H9 (cell line): ENCODE data around the gene GPATCH1. TPM values are rescaled to one million over a fixed set of nuclear protein-coding genes. Genes with fewer than 3 reads are reported as not detected.

Experiments used
- DNase-seq: peaks from one replicate; pipeline ENCODE4 v3.0.0-alpha.2; 2017
- H2AFZ ChIP-seq: one replicate; pipeline ENCODE4 v1.6.1; 2013; ENCODE audit warnings: mild to moderate bottlenecking, low read length, control low read depth, moderate library complexity
- H2AK5ac ChIP-seq: 2 replicates; pipeline ENCODE4 v1.6.1; 2013; ENCODE audit warnings: low read length, control low read depth, mixed read lengths; ENCODE audit not compliant: insufficient read length
- H2BK120ac ChIP-seq: one replicate; pipeline ENCODE4 v1.6.1; 2013; ENCODE audit warnings: low read depth, mild to moderate bottlenecking, low read length, control low read depth, inconsistent platforms; ENCODE audit not compliant: poor library complexity, severe bottlenecking
- H2BK12ac ChIP-seq: 2 replicates; pipeline ENCODE4 v1.6.1; 2013; ENCODE audit warnings: low read length, control low read depth, mixed read lengths, low read depth; ENCODE audit not compliant: insufficient read length
- H2BK15ac ChIP-seq: 2 replicates; pipeline ENCODE4 v1.6.1; 2013; ENCODE audit warnings: low read depth, low read length, control low read depth
- H2BK20ac ChIP-seq: one replicate; pipeline ENCODE4 v1.6.1; 2013; ENCODE audit warnings: low read depth, mild to moderate bottlenecking, low read length, control low read depth, inconsistent platforms; ENCODE audit not compliant: poor library complexity, severe bottlenecking
- H2BK5ac ChIP-seq: 2 replicates; pipeline ENCODE4 v1.6.1; 2013; ENCODE audit warnings: low read length, control low read depth, mixed read lengths; ENCODE audit not compliant: insufficient read length
- H3K14ac ChIP-seq: 2 replicates; pipeline ENCODE4 v1.6.1; 2013; ENCODE audit warnings: low read length, control low read depth; ENCODE audit not compliant: insufficient read depth
- H3K18ac ChIP-seq: 2 replicates; pipeline ENCODE4 v1.6.1; 2013; ENCODE audit warnings: low read depth, mild to moderate bottlenecking, mixed read lengths, low read length, control low read depth; ENCODE audit not compliant: insufficient read length
- H3K23ac ChIP-seq: 2 replicates; pipeline ENCODE4 v1.6.1; 2013; ENCODE audit warnings: low read length, control low read depth, mixed read lengths, low read depth; ENCODE audit not compliant: insufficient read length
- H3K23me2 ChIP-seq: 2 replicates; pipeline ENCODE4 v1.6.1; 2013; ENCODE audit warnings: low read depth, mild to moderate bottlenecking, mixed read lengths, low read length, control low read depth; ENCODE audit not compliant: insufficient read length, poor library complexity, severe bottlenecking
- H3K27ac ChIP-seq: 2 replicates; pipeline ENCODE4 v1.5.1; 2013; ENCODE audit warnings: low read length, control low read depth, mixed read lengths, low read depth; ENCODE audit not compliant: insufficient read length
- H3K27me3 ChIP-seq: 2 replicates; pipeline ENCODE4 v1.6.1; 2013; ENCODE audit warnings: low read length, control low read depth, inconsistent platforms; ENCODE audit not compliant: insufficient read depth
- H3K4ac ChIP-seq: 2 replicates; pipeline ENCODE4 v1.6.1; 2013; ENCODE audit warnings: low read depth, mild to moderate bottlenecking, control low read depth, inconsistent platforms, low read length, moderate library complexity
- H3K4me1 ChIP-seq: 2 replicates; pipeline ENCODE4 v1.6.1; 2013; ENCODE audit warnings: low read length, control low read depth, inconsistent platforms; ENCODE audit not compliant: insufficient read depth
- H3K4me2 ChIP-seq: 2 replicates; pipeline ENCODE4 v1.6.1; 2013; ENCODE audit warnings: low read length, control low read depth, mixed read lengths; ENCODE audit not compliant: insufficient read length, insufficient read depth
- H3K56ac ChIP-seq: 2 replicates; pipeline ENCODE4 v1.6.1; 2013; ENCODE audit warnings: low read depth, mild to moderate bottlenecking, mixed read lengths, low read length, control low read depth; ENCODE audit not compliant: insufficient read length
- H3K79me1 ChIP-seq: 2 replicates; pipeline ENCODE4 v1.6.1; 2013; ENCODE audit warnings: low read depth, mild to moderate bottlenecking, moderate library complexity, low read length, control low read depth, inconsistent platforms; ENCODE audit not compliant: insufficient read depth, poor library complexity, severe bottlenecking
- H3K79me2 ChIP-seq: 2 replicates; pipeline ENCODE4 v1.6.1; 2013; ENCODE audit warnings: low read length, control low read depth, inconsistent platforms; ENCODE audit not compliant: insufficient read depth
- H3K9ac ChIP-seq: 2 replicates; pipeline ENCODE4 v1.6.1; 2013; ENCODE audit warnings: low read length, control low read depth, mixed read lengths; ENCODE audit not compliant: insufficient read length; ENCODE audit errors: extremely low read depth
- H3K9me3 ChIP-seq: one replicate; pipeline ENCODE4 v1.6.1; 2013; ENCODE audit warnings: low read depth, low read length, inconsistent platforms; ENCODE audit not compliant: control insufficient read depth
- H3T11ph ChIP-seq: one replicate; pipeline ENCODE4 v1.6.1; 2013; ENCODE audit warnings: mild to moderate bottlenecking, low read length, control low read depth, inconsistent platforms
- H4K20me1 ChIP-seq: one replicate; pipeline ENCODE4 v1.6.1; 2013; ENCODE audit not compliant: control insufficient read depth, insufficient read length, insufficient read depth
- H4K5ac ChIP-seq: 2 replicates; pipeline ENCODE4 v1.6.1; 2013; ENCODE audit warnings: low read depth, mild to moderate bottlenecking, mixed read lengths, low read length, control low read depth; ENCODE audit not compliant: insufficient read length
- H4K8ac ChIP-seq: replicated peaks from 2 replicates; pipeline ENCODE4 v1.6.1; 2013; ENCODE audit warnings: low read length, control low read depth, mixed read lengths, low read depth; ENCODE audit not compliant: insufficient read length
- H4K91ac ChIP-seq: 2 replicates; pipeline ENCODE4 v1.6.1; 2013; ENCODE audit warnings: low read depth, mild to moderate bottlenecking, moderate library complexity, mixed read lengths, low read length, control low read depth; ENCODE audit not compliant: insufficient read length
- H3K27ac Mint-ChIP-seq, 3 experiments: 2 replicates in 2 of 3; 3 replicates in 1 of 3; pipeline ENCODE4 v1.8.0; 2020 to 2021; ENCODE audit warnings: mixed read lengths in 3 of 3, mild to moderate bottlenecking in 1 of 3, moderate library complexity in 1 of 3
- H3K27me3 Mint-ChIP-seq: 2 replicates; pipeline ENCODE4 v1.8.0; 2021; ENCODE audit warnings: low read depth, mild to moderate bottlenecking, moderate library complexity, mixed read lengths
- H3K36me3 Mint-ChIP-seq, 3 experiments: 2 replicates in 2 of 3; 3 replicates in 1 of 3; pipeline ENCODE4 v1.8.0; 2020 to 2021; ENCODE audit warnings: low read depth in 3 of 3, mixed read lengths in 3 of 3; ENCODE audit not compliant: insufficient read depth in 1 of 3
- H3K4me1 Mint-ChIP-seq, 2 experiments: 2 replicates each; pipeline ENCODE4 v1.8.0; 2020; ENCODE audit warnings: mixed read lengths in 2 of 2
- H3K4me3 Mint-ChIP-seq, 2 experiments: 2 replicates in 1 of 2; 3 replicates in 1 of 2; pipeline ENCODE4 v1.8.0; 2020 to 2021; ENCODE audit warnings: mild to moderate bottlenecking in 2 of 2, mixed read lengths in 2 of 2, moderate library complexity in 1 of 2
- H3K9me3 Mint-ChIP-seq, 2 experiments: 2 replicates in 1 of 2; 3 replicates in 1 of 2; pipeline ENCODE4 v1.8.0; 2020; ENCODE audit warnings: mild to moderate bottlenecking in 2 of 2, mixed read lengths in 2 of 2, moderate library complexity in 1 of 2
- WGBS: extraction: QIAGEN DNeasy Blood & Tissue Kit; methylation state at CpG from one replicate; pipeline ENCODE4 v1.1.7; 2013; ENCODE audit warnings: missing lambda C conversion rate, low lambda C conversion rate, mixed read lengths; ENCODE audit not compliant: insufficient read length; ENCODE audit errors: extremely low coverage; 5-methylcytosine and 5-hydroxymethylcytosine counted together
- total RNA-seq: library from RNA; stranded (reverse); gene quantifications from 2 replicates; pipeline ENCODE4 v1.2.1, GENCODE V29; 2021
- TF ChIP-seq, protein P1 (sequence below): fragments of 200-600 bp; sonication (generic); conservative IDR thresholded peaks from 3 replicates; pipeline ENCODE4 v1.8.0; 2021; ENCODE audit warnings: antibody characterized with exemption, mild to moderate bottlenecking

The GPATCH1 gene
- total RNA-seq, 1 experiment from 2014 or later, result 11.7 TPM

DNA sequence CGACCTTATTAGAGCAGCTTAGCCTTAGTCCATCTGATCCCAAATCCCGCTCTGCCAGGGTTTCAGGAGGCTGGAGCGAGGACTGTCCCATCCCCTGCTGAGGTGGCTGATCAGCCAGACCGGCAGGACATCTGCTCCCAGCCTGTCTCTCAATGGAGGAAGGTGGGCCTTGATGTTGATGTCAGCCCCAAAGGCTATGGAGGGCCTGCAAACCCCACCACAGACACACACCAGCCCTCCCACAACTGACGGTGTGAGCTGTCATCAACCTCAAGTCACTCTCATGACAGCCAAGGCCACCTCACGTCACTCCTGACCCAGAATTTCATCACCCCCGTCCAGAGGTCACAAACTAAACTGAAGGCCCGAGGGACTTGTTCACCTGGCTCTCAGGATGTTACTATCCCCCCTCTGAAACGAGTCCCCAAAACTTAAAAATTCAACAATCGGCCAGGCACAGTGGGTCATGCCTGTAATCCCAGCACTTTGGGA is 41.8 kb upstream of the GPATCH1 start:
- H3K9me3 Mint-ChIP-seq, result peaks cover 6 to 10% of the 10 kb centered on the region in 2 experiments; a peak in 3 of 5 replicates
- H3K4me2 ChIP-seq, result no peak overlapping the region
- H3K23ac ChIP-seq, result no peak overlapping the region
- no peak overlapping the region for H3T11ph ChIP-seq
- no peak overlapping the region for H3K18ac ChIP-seq
- H3K56ac ChIP-seq, result no peak overlapping the region
- no peak overlapping the region for H3K4ac ChIP-seq
- no peaks in the 10 kb centered on the region for H3K9me3 ChIP-seq
- no peak overlapping the region for H2AK5ac ChIP-seq
- no peaks in the 10 kb centered on the region for H3K23me2 ChIP-seq
- H2BK120ac ChIP-seq, result no peak overlapping the region
- TF ChIP-seq, protein P1, sequence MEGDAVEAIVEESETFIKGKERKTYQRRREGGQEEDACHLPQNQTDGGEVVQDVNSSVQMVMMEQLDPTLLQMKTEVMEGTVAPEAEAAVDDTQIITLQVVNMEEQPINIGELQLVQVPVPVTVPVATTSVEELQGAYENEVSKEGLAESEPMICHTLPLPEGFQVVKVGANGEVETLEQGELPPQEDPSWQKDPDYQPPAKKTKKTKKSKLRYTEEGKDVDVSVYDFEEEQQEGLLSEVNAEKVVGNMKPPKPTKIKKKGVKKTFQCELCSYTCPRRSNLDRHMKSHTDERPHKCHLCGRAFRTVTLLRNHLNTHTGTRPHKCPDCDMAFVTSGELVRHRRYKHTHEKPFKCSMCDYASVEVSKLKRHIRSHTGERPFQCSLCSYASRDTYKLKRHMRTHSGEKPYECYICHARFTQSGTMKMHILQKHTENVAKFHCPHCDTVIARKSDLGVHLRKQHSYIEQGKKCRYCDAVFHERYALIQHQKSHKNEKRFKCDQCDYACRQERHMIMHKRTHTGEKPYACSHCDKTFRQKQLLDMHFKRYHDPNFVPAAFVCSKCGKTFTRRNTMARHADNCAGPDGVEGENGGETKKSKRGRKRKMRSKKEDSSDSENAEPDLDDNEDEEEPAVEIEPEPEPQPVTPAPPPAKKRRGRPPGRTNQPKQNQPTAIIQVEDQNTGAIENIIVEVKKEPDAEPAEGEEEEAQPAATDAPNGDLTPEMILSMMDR, result no peak
- no peak overlapping the region for H4K8ac ChIP-seq
- H2BK5ac ChIP-seq, result no peak overlapping the region
- H4K5ac ChIP-seq, result no peak overlapping the region
- no peak for DNase-seq
- H4K20me1 ChIP-seq, result no peaks in the 10 kb centered on the region
- H4K91ac ChIP-seq, result no peak overlapping the region
- no peaks in the 10 kb centered on the region; the same call in 1 of the 2 replicates for H3K79me2 ChIP-seq
- no peak overlapping the region for H3K9ac ChIP-seq
- no CpG with 5 or more reads among the region's 10 CpGs for WGBS
- H3K36me3 Mint-ChIP-seq, result peaks cover 25 to 48% (median 42%) of the 10 kb centered on the region in 3 experiments
- H3K27me3 Mint-ChIP-seq, result no peaks in the 10 kb centered on the region
- H3K4me1 Mint-ChIP-seq, result peaks cover 25 to 27% of the 10 kb centered on the region in 2 experiments
- H3K4me1 ChIP-seq, result no peaks in the 10 kb centered on the region
- no peaks in the 10 kb centered on the region for H3K27me3 ChIP-seq
- peaks cover 2% of the 10 kb centered on the region for H3K79me1 ChIP-seq
- H2BK12ac ChIP-seq, result no peak overlapping the region
- no peak overlapping the region for H2BK20ac ChIP-seq
- no peak overlapping the region for H3K14ac ChIP-seq
- no peak overlapping the region for H3K4me3 Mint-ChIP-seq
- H2AFZ ChIP-seq, result no peak overlapping the region
- peak overlapping the region; percentile 91 to 95 (median 94); a peak in 6 of 7 replicates for H3K27ac Mint-ChIP-seq
- H3K27ac ChIP-seq, result no peak overlapping the region
- no peak overlapping the region for H2BK15ac ChIP-seq
